Activated CD4-positive, alpha-beta T cell treated with anti-CD3 and anti-CD28 coated beads, Interleukin-2, amount 50 U/mL, for 1 hour (primary cell): ENCODE measurements around the gene CHRNE.

Source experiments
- DNase-seq: peaks from one replicate; pipeline ENCODE4 v3.0.0-alpha.2; 2020

The CHRNE gene

DNA sequence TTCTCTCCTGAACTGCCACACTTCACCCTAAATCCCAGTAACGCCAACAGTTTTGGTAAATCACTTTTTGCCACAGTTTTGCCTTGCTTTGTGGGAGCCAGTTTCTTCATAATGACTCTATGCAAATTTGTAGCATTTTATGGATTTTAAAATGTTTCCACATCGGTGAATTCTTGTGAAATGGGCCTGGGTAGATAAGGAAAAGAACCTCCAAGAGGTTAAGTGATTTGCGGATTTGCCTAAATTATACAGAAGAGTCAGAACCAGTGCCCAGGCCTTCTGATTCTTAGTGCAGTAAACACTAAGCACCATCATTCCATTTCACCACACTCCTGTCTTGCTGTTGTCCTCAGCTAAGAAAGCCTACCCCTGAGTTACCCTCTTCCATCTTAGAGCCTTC lies 51.8 kb downstream of the CHRNE start:
- no peak for DNase-seq

DNA sequence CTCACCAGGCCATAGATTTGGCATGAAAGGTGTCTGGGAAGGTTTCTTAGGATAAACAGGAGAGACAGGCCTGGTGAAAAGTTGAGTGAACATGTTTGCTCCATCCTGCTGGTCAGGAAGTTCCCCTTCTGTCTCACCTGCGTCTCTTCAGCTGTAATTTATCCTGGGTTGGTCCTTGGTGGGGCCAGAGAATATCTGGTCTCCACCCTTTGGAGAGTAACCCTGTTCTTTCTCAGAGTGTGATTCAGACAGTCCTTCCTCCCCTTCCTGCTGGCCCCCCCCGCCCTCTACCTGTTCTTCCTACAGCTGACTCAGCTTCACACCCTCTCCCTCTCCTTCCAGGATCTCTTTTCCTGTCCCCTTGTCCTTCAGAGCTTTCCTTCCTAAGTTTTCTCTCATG lies 52.7 kb downstream of the CHRNE start:
- DNase-seq: no peak

DNA sequence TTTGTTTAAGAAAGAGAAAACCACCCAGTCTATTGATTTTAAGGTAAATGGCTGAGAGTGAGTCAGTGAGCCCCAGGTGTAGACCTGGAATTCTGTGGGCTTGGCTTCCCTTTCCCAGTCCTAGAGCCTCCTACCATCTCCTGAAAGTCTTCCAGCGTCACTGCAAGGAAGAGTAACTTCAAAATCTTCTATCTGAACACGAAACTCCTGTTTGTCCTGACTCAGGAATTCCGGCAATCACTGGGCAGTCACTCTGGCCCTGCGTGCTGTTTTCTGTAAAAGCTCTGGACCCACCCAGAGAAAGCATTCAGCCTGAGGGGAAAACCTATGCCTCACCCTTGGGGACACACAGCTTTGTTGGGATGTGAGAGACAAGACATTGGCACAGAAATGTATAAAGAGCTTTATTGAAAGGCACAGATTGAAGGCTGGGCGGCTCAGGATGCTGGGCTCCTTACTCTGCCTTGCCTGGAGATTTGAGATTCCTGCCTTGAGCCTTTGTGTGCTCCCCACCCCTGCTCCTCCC lies 53.8 kb downstream of the CHRNE start:
- no peak for DNase-seq
